HepG2 (cell line): ENCODE measurements around the gene INTS15. TPM values are rescaled to one million over a fixed set of nuclear protein-coding genes. Genes with fewer than 3 reads are reported as not detected.

Experiments
- ARID2 ChIP-seq: sonication (generic); formaldehyde crosslinking; IDR thresholded peaks from 2 replicates; pipeline ENCODE4 v1.8.1; 2022; ENCODE audit warnings: mild to moderate bottlenecking, missing genetic modification reagents, borderline replicate concordance
- ATF7 ChIP-seq, 2 experiments: fragments of 450-650 bp in 1 of 2; sonication (generic) in 1 of 2; formaldehyde crosslinking in 1 of 2; IDR thresholded peaks; 2 replicates each; pipeline versions ENCODE4 v1.4.0 to v1.6.1; 2016 to 2020; ENCODE audit warnings: antibody characterized with exemption in 1 of 2, mild to moderate bottlenecking in 1 of 2, missing genetic modification reagents in 1 of 2
- BHLHE40 ChIP-seq: IDR thresholded peaks from 2 replicates; pipeline ENCODE4 v1.6.1; 2011; ENCODE audit warnings: low read length, improper control_type of control experiment
- CBX2 ChIP-seq, 2 experiments: fragments of 200-600 bp in 1 of 2; sonication (generic); formaldehyde crosslinking in 1 of 2; IDR thresholded peaks; 2 replicates each; pipeline versions ENCODE4 v1.7.0 to v1.8.1; 2018 to 2022; ENCODE audit warnings: low read depth in 2 of 2, low read length in 1 of 2, mild to moderate bottlenecking in 1 of 2, missing genetic modification reagents in 1 of 2
- CC2D1A ChIP-seq: sonication (generic); formaldehyde crosslinking; IDR thresholded peaks from 2 replicates; pipeline ENCODE4 v1.8.1; 2023; ENCODE audit warnings: mild to moderate bottlenecking, missing genetic modification reagents
- FOSL1 ChIP-seq: sonication (generic); formaldehyde crosslinking; IDR thresholded peaks from 2 replicates; pipeline ENCODE4 v1.9.0; 2021; ENCODE audit warnings: missing genetic modification reagents, borderline replicate concordance
- MAF1 ChIP-seq: sonication (generic); formaldehyde crosslinking; IDR thresholded peaks from 2 replicates; pipeline ENCODE4 v1.5.0; 2020; ENCODE audit warnings: missing genetic modification reagents, borderline replicate concordance
- NFYC ChIP-seq: IDR thresholded peaks from 2 replicates; pipeline ENCODE4 v1.6.1; 2016; ENCODE audit warnings: missing genetic modification reagents, missing compliant biosample characterization
- POGZ ChIP-seq: sonication (generic); formaldehyde crosslinking; IDR thresholded peaks from 2 replicates; pipeline ENCODE4 v1.4.0; 2020; ENCODE audit warnings: mild to moderate bottlenecking, missing genetic modification reagents
- RAD21 ChIP-seq: fragments of 450-650 bp; formaldehyde crosslinking; IDR thresholded peaks from 2 replicates; pipeline ENCODE4 v1.5.0; 2020; ENCODE audit warnings: mild to moderate bottlenecking
- SAFB2 ChIP-seq: sonication (generic); formaldehyde crosslinking; IDR thresholded peaks from 2 replicates; pipeline ENCODE4 v1.5.1; 2020; ENCODE audit warnings: missing genetic modification reagents, low read depth, mild to moderate bottlenecking, borderline replicate concordance
- SIN3B ChIP-seq: fragments of 150-350 bp; IDR thresholded peaks from 2 replicates; pipeline ENCODE4 v1.6.1; 2014; ENCODE audit warnings: low read length
- ZNF17 ChIP-seq: sonication (generic); formaldehyde crosslinking; IDR thresholded peaks from 2 replicates; pipeline ENCODE4 v1.5.0; 2020; ENCODE audit warnings: mild to moderate bottlenecking, missing genetic modification reagents
- ZNF354B ChIP-seq: sonication (generic); formaldehyde crosslinking; IDR thresholded peaks from 2 replicates; pipeline ENCODE4 v1.8.0; 2022; ENCODE audit warnings: mild to moderate bottlenecking, missing genetic modification reagents
- ZNF678 ChIP-seq: sonication (generic); formaldehyde crosslinking; IDR thresholded peaks from 2 replicates; pipeline ENCODE4 v1.4.0; 2020; ENCODE audit warnings: mild to moderate bottlenecking, missing genetic modification reagents
- polyA plus RNA-seq, 8 experiments: library from polyadenylated mRNA; depleted of rRNA in 3 of 8; stranded (reverse) in 7 of 8; unstranded in 1 of 8; fragments of >200 nt; fragmentation: Illumina TruSeq in 4 of 8; extraction: Trizol in 4 of 8; gene quantifications; 2 replicates each; pipeline versions ENCODE4 v1.2.1 to v1.2.3, GENCODE V29; 2011 to 2016; ENCODE audit warnings: low read depth in 4 of 8, missing spikeins in 1 of 8, mixed read lengths in 1 of 8; ENCODE audit not compliant: insufficient read depth in 1 of 8
- total RNA-seq, 5 experiments: library from RNA; depleted of rRNA; stranded (reverse); fragments of >200 nt; fragmentation: Illumina TruSeq; extraction: Trizol; gene quantifications; 2 replicates each; pipeline ENCODE4 v1.2.3, GENCODE V29; 2016; ENCODE audit warnings: low read depth in 1 of 5
- TF ChIP-seq, protein P1 (sequence below): IDR thresholded peaks from 2 replicates; pipeline ENCODE4 v1.4.0; 2020; ENCODE audit warnings: mild to moderate bottlenecking, missing genetic modification reagents
- TF ChIP-seq, protein P2 (sequence below): sonication (generic); formaldehyde crosslinking; IDR thresholded peaks from 2 replicates; pipeline ENCODE4 v1.9.0; 2021; ENCODE audit warnings: missing genetic modification reagents, mild to moderate bottlenecking, borderline replicate concordance
- TF ChIP-seq, protein P3 (sequence below): IDR thresholded peaks from 2 replicates; pipeline ENCODE4 v1.6.1; 2016; ENCODE audit warnings: missing compliant biosample characterization, missing genetic modification reagents, borderline replicate concordance
- TF ChIP-seq, protein P4 (sequence below): sonication (generic); formaldehyde crosslinking; IDR thresholded peaks from 2 replicates; pipeline ENCODE4 v1.4.0; 2020; ENCODE audit warnings: missing genetic modification reagents, borderline replicate concordance

The INTS15 gene
- total and polyA plus RNA-seq, 2 of the 13 experiments (the other 11 are each of a cell fraction or from before 2014, with no cell fraction given) = 16.3 to 25.7 TPM

DNA sequence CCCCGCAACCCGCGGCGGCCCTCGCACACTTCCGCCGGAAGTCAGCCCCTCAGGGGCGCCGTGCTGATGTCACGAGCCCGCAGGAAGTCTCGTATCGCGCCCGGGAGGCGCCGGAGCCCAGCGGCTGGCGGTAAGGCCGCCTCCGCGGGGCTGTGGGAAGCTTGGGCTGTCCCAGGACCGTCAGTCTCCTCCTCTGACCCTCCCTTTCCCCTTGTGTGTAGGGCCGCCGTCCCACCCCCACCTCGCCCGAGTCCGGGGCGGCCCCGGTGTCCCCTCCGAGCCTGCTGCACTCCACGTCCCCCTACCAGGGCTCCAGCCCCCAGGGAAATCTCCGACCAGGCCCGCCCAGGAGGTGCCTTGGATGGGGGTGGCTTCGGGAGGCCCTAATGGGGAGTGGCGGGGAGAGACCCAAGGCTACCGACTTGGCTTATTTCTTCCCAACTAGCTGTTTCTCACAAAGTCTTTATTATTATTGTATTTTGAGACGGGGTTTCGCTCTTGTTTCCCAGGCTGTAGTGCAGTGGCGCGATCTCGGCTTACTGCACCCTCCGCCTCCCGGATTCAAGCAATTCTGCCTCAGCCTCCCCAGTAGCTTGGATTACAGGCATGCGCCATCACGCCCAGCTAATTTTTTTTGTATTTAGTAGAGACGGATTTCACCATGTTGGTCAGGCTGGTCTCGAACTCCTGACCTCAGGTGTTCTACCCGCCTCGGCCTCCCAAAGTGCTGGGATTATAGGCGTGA, 12.3 kb upstream of the INTS15 start, which contains the start of gene ZDHHC4 (continued):
- TF ChIP-seq, protein P1, sequence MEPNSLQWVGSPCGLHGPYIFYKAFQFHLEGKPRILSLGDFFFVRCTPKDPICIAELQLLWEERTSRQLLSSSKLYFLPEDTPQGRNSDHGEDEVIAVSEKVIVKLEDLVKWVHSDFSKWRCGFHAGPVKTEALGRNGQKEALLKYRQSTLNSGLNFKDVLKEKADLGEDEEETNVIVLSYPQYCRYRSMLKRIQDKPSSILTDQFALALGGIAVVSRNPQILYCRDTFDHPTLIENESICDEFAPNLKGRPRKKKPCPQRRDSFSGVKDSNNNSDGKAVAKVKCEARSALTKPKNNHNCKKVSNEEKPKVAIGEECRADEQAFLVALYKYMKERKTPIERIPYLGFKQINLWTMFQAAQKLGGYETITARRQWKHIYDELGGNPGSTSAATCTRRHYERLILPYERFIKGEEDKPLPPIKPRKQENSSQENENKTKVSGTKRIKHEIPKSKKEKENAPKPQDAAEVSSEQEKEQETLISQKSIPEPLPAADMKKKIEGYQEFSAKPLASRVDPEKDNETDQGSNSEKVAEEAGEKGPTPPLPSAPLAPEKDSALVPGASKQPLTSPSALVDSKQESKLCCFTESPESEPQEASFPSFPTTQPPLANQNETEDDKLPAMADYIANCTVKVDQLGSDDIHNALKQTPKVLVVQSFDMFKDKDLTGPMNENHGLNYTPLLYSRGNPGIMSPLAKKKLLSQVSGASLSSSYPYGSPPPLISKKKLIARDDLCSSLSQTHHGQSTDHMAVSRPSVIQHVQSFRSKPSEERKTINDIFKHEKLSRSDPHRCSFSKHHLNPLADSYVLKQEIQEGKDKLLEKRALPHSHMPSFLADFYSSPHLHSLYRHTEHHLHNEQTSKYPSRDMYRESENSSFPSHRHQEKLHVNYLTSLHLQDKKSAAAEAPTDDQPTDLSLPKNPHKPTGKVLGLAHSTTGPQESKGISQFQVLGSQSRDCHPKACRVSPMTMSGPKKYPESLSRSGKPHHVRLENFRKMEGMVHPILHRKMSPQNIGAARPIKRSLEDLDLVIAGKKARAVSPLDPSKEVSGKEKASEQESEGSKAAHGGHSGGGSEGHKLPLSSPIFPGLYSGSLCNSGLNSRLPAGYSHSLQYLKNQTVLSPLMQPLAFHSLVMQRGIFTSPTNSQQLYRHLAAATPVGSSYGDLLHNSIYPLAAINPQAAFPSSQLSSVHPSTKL (CRISPR knock-in tag) = peak; percentile 69
- no peak for TF ChIP-seq FOSL1 (CRISPR knock-in tag)
- no peak for TF ChIP-seq SIN3B
- TF ChIP-seq SAFB2 (CRISPR knock-in tag) = no peak; the same call in 1 of the 2 replicates
- 0 out of 2 replicates have a peak, but pooled peaks have one; percentile 7 for TF ChIP-seq BHLHE40
- TF ChIP-seq, protein P2, sequence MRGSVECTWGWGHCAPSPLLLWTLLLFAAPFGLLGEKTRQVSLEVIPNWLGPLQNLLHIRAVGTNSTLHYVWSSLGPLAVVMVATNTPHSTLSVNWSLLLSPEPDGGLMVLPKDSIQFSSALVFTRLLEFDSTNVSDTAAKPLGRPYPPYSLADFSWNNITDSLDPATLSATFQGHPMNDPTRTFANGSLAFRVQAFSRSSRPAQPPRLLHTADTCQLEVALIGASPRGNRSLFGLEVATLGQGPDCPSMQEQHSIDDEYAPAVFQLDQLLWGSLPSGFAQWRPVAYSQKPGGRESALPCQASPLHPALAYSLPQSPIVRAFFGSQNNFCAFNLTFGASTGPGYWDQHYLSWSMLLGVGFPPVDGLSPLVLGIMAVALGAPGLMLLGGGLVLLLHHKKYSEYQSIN = no peak
- TF ChIP-seq POGZ (CRISPR knock-in tag) = no peak; the same call in 1 of the 2 replicates
- no peak for TF ChIP-seq ATF7 (IDR thresholded peaks at IDR 0.05)
- TF ChIP-seq ATF7 (CRISPR knock-in tag; IDR thresholded peaks at IDR 0.05) = no peak
- TF ChIP-seq ZNF354B (CRISPR knock-in tag) = no peak
- no peak for TF ChIP-seq ZNF678
- no peak for TF ChIP-seq ZNF17 (CRISPR knock-in tag)
- TF ChIP-seq, protein P3, sequence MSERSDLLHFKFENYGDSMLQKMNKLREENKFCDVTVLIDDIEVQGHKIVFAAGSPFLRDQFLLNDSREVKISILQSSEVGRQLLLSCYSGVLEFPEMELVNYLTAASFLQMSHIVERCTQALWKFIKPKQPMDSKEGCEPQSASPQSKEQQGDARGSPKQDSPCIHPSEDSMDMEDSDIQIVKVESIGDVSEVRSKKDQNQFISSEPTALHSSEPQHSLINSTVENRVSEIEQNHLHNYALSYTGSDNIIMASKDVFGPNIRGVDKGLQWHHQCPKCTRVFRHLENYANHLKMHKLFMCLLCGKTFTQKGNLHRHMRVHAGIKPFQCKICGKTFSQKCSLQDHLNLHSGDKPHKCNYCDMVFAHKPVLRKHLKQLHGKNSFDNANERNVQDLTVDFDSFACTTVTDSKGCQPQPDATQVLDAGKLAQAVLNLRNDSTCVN = peak; percentile 49; the same call in 1 of the 2 replicates
- TF ChIP-seq CBX2 (IDR thresholded peaks at IDR 0.05; ENCODE audit: low read depth, low read length) = no peak
- no peak for TF ChIP-seq CBX2 (CRISPR knock-in tag; IDR thresholded peaks at IDR 0.05; ENCODE audit: low read depth)
- TF ChIP-seq NFYC (CRISPR knock-in tag) = no peak
- no peak for TF ChIP-seq CC2D1A (CRISPR knock-in tag)
- TF ChIP-seq ARID2 (CRISPR knock-in tag) = no peak
- TF ChIP-seq, protein P4, sequence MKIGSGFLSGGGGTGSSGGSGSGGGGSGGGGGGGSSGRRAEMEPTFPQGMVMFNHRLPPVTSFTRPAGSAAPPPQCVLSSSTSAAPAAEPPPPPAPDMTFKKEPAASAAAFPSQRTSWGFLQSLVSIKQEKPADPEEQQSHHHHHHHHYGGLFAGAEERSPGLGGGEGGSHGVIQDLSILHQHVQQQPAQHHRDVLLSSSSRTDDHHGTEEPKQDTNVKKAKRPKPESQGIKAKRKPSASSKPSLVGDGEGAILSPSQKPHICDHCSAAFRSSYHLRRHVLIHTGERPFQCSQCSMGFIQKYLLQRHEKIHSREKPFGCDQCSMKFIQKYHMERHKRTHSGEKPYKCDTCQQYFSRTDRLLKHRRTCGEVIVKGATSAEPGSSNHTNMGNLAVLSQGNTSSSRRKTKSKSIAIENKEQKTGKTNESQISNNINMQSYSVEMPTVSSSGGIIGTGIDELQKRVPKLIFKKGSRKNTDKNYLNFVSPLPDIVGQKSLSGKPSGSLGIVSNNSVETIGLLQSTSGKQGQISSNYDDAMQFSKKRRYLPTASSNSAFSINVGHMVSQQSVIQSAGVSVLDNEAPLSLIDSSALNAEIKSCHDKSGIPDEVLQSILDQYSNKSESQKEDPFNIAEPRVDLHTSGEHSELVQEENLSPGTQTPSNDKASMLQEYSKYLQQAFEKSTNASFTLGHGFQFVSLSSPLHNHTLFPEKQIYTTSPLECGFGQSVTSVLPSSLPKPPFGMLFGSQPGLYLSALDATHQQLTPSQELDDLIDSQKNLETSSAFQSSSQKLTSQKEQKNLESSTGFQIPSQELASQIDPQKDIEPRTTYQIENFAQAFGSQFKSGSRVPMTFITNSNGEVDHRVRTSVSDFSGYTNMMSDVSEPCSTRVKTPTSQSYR (CRISPR knock-in tag) = no peak; the same call in 1 of the 2 replicates
- TF ChIP-seq MAF1 (CRISPR knock-in tag) = 0 out of 2 replicates have a peak, but pooled peaks have one; percentile 45
- peak; percentile 59 for TF ChIP-seq RAD21
